HL-60 (cell line): ENCODE data around the gene EME2.

Experiments used
- DNase-seq, 2 experiments: peaks; one replicate each; pipeline ENCODE4 v3.0.0-alpha.2; 2010 to 2020; ENCODE audit warnings: low read depth in 1 of 2, low spot score in 1 of 2
- H3K27ac ChIP-seq: fragments of 250-450 bp; sonication (Bioruptor Pico); replicated peaks from 2 replicates; pipeline ENCODE4 v1.5.1; 2020; ENCODE audit warnings: mild to moderate bottlenecking, moderate library complexity
- H3K27me3 ChIP-seq: fragments of 250-450 bp; sonication (Bioruptor Pico); 2 replicates; pipeline ENCODE4 v1.5.1; 2021; ENCODE audit warnings: mild to moderate bottlenecking, moderate library complexity; ENCODE audit not compliant: insufficient read depth, poor library complexity, severe bottlenecking
- H3K4me3 ChIP-seq: replicated peaks from 2 replicates; pipeline ENCODE4 v1.5.1; 2011; ENCODE audit warnings: mild to moderate bottlenecking, control low read depth, low read length; ENCODE audit not compliant: insufficient read depth
- GABPA ChIP-seq: IDR thresholded peaks from 2 replicates; pipeline ENCODE4 v1.6.1; 2012; ENCODE audit warnings: low read depth
- POLR2AphosphoS5 ChIP-seq: IDR thresholded peaks from 2 replicates; pipeline ENCODE4 v1.6.1; 2012; ENCODE audit warnings: low read depth
- SPI1 ChIP-seq: IDR thresholded peaks from 2 replicates; pipeline ENCODE4 v1.6.1; 2012; ENCODE audit warnings: low read depth, mild to moderate bottlenecking, borderline replicate concordance
- TF ChIP-seq, protein P1 (sequence below): IDR thresholded peaks from one replicate; pipeline ENCODE4 v1.5.1; 2011; ENCODE audit warnings: low read length, control low read depth, inconsistent platforms; ENCODE audit not compliant: insufficient read depth
- TF ChIP-seq, protein P2 (sequence below): IDR thresholded peaks from 2 replicates; pipeline ENCODE4 v1.6.1; 2012; ENCODE audit warnings: low read depth; ENCODE audit not compliant: insufficient replicate concordance

The EME2 gene

DNA sequence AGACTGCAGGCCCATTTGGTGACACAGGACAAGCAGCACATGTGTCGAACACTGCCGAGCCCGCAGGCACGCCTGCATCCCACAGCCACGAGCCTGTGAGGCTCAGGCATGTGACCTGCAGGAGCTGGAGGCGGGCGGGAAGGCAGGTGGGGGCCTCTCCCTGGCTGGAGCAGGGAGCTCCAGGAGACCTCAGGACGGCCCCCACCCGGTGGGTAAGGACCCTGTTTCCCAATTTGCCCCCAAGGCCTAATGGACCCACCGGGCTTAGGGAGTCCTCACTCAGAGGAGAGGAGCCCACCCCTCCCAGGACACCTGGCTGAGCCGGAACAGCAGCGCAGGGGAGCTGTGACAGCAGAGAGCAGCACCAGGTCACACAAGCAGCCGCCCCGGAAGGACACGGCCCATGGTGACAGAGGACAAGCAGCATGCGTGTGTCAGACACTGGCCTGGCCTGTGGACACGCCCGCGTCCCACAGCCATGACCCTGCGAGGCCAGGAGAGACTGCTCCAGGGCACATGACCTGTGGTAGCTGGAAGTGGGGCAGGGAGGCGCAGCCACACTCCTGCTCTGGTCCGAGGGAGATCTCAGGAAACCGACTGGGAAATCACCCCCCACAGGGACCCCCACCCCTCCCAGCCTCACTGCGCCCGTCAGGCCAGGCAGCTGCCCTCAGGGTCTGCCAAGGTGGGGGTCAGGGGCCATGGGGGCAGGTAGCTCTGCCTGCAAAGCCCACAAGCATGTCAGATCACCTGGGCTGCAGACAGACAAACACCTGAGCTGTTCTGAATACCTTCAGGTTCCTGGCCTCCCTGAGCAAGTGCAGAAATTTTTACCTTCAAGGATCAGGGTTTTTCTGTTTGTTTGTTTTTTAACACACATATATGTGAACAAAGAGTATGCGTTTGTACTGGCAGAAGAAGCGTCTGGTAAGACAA, 7.4 kb downstream of the EME2 start:
- no peak overlapping the region for H3K27ac ChIP-seq
- DNase-seq: no peak
- H3K4me3 ChIP-seq: no peak overlapping the region
- TF ChIP-seq POLR2AphosphoS5: peak; percentile 67; the same call in 1 of the 2 replicates
- TF ChIP-seq, protein P1, sequence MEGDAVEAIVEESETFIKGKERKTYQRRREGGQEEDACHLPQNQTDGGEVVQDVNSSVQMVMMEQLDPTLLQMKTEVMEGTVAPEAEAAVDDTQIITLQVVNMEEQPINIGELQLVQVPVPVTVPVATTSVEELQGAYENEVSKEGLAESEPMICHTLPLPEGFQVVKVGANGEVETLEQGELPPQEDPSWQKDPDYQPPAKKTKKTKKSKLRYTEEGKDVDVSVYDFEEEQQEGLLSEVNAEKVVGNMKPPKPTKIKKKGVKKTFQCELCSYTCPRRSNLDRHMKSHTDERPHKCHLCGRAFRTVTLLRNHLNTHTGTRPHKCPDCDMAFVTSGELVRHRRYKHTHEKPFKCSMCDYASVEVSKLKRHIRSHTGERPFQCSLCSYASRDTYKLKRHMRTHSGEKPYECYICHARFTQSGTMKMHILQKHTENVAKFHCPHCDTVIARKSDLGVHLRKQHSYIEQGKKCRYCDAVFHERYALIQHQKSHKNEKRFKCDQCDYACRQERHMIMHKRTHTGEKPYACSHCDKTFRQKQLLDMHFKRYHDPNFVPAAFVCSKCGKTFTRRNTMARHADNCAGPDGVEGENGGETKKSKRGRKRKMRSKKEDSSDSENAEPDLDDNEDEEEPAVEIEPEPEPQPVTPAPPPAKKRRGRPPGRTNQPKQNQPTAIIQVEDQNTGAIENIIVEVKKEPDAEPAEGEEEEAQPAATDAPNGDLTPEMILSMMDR: no peak
- H3K27me3 ChIP-seq: no peaks in the 10 kb centered on the region

DNA sequence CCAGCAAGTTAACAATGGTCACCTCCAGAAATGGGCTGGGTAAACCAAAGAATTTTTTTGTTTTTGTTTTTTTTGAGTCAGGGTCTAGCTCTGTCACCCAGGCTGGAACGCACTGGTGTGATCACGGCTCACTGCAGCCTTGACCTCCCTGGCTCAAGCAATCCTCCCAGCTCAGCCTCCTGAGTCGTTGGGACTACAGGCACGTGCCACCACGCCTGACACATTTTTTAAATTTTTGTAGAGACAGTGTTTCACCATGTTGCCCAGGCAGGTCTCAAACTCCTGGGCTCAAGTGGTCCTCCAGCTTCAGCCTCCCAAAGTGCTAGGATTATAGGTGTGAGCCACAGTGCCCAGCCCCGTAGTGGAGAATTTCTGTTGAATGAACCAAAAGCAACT, 8.1 kb downstream of the EME2 start:
- Histone ChIP-seq H3K27ac (no peak overlapping the region), H3K27me3 (no peaks in the 10 kb centered on the region), H3K4me3 (no peak overlapping the region)
- DNase-seq: no peak
- TF ChIP-seq, protein P2, sequence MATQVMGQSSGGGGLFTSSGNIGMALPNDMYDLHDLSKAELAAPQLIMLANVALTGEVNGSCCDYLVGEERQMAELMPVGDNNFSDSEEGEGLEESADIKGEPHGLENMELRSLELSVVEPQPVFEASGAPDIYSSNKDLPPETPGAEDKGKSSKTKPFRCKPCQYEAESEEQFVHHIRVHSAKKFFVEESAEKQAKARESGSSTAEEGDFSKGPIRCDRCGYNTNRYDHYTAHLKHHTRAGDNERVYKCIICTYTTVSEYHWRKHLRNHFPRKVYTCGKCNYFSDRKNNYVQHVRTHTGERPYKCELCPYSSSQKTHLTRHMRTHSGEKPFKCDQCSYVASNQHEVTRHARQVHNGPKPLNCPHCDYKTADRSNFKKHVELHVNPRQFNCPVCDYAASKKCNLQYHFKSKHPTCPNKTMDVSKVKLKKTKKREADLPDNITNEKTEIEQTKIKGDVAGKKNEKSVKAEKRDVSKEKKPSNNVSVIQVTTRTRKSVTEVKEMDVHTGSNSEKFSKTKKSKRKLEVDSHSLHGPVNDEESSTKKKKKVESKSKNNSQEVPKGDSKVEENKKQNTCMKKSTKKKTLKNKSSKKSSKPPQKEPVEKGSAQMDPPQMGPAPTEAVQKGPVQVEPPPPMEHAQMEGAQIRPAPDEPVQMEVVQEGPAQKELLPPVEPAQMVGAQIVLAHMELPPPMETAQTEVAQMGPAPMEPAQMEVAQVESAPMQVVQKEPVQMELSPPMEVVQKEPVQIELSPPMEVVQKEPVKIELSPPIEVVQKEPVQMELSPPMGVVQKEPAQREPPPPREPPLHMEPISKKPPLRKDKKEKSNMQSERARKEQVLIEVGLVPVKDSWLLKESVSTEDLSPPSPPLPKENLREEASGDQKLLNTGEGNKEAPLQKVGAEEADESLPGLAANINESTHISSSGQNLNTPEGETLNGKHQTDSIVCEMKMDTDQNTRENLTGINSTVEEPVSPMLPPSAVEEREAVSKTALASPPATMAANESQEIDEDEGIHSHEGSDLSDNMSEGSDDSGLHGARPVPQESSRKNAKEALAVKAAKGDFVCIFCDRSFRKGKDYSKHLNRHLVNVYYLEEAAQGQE: no peak
- TF ChIP-seq POLR2AphosphoS5 (no peak), GABPA (no peak), SPI1 (no peak)
- TF ChIP-seq, protein P1: no peak

DNA sequence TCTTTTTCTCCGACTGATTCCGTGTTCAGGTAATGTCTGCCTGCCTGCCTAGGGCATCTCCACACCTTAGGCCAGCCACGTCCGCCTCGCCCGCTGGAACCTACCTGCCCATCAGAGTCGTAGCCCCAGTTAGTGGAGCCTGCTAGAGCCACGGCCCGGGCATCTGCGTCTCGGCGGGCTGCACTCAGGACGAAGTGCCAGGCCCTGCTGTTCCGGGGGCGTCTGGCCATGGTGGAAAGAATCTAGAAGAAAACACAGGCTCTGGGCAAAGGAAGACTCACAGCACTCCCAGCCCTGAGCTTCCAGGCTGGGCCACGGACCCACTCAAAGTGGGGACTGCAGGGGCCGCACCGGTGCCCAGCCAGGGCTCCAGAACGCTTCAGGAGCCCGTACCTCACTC, 8.6 kb downstream of the EME2 start:
- Histone ChIP-seq H3K27me3 (no peaks in the 10 kb centered on the region), H3K27ac (peak overlapping the region; percentile 71), H3K4me3 (peak overlapping the region; percentile 95)
- no peak for TF ChIP-seq SPI1
- TF ChIP-seq, protein P2: no peak
- TF ChIP-seq, protein P1: no peak
- TF ChIP-seq GABPA: no peak
- no peak for TF ChIP-seq POLR2AphosphoS5
- no peak for DNase-seq
